NOMO-1 (cell line): Measurements from ENCODE around the gene RHEB.

ENCODE experiments used
- DNase-seq, 2 experiments: peaks; one replicate each; lab custom pipeline; 2025; ENCODE audit not compliant: unreplicated experiment in 2 of 2; lab: John Stamatoyannopoulos, UW

The RHEB gene

DNA sequence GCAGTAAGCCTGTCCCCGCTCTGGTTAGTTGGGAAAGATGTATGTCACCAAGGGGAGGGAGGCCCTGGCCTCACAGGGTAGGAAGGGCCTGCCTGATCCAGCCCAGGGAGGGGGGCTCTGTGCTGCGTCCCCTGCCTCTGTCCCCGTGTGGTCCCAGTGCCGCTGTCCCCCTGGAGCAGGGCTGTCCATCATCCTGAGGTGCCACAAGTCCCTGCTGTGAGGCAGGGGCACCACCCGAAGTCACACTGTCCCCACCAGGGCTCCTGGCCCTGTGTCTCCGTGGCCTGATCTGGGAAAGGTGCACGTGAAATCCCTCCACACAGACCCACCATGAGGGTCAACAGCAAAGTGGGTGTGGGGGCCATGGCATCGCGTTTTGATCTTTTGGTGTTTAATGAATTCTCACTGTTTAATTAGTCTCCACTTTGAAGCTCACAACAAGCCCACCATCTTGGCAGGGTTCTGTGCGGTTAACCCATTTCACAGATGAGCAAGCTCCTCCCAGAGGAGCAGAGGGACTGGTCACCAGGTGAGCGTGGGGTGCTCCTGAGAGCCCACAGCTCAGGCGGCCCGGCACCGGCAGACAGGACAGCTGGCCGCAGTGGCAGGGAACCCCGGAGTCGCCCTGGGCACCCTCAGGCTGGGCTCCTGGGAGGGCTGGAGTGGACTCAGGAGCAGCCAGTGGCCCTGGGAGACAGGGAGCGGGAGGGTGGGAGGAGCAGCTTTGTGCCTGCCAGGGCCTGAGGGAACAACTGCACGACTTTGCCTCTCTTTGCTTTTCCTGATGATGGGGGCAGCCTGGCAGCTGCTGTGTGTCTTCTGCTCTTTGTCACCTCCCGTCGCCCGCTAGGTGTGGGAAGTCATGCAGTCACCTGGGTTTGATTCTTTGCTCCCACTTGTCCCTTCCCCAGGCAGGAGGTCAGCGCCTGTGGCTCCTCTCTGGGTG lies 67.8 kb downstream of the RHEB start:
- DNase-seq = no peak

DNA sequence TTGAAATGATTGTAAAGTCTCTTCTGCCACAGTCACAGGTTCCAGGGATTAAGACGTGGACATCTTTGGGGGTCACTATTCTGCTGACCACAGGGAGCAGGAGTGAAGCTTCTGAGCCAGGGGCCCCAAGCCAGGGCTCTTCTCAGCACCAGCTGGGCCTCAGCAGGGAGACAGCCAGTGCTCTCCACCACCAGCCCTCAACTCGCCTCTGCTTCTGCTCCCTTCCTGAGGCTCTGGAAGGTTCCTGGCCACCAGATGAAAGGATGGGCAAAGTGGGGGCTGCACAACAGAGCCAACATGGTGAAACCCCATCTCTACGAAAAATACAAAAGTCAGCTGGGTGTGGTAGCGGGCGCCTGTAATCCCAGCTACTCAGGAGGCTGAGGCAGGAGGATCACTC lies 68.5 kb downstream of the RHEB start:
- no peak for DNase-seq

- DNase-seq = no peak
Observed at GRCh38 chr7:151449990-151450389, 69.7 kb downstream of the RHEB start.

DNA sequence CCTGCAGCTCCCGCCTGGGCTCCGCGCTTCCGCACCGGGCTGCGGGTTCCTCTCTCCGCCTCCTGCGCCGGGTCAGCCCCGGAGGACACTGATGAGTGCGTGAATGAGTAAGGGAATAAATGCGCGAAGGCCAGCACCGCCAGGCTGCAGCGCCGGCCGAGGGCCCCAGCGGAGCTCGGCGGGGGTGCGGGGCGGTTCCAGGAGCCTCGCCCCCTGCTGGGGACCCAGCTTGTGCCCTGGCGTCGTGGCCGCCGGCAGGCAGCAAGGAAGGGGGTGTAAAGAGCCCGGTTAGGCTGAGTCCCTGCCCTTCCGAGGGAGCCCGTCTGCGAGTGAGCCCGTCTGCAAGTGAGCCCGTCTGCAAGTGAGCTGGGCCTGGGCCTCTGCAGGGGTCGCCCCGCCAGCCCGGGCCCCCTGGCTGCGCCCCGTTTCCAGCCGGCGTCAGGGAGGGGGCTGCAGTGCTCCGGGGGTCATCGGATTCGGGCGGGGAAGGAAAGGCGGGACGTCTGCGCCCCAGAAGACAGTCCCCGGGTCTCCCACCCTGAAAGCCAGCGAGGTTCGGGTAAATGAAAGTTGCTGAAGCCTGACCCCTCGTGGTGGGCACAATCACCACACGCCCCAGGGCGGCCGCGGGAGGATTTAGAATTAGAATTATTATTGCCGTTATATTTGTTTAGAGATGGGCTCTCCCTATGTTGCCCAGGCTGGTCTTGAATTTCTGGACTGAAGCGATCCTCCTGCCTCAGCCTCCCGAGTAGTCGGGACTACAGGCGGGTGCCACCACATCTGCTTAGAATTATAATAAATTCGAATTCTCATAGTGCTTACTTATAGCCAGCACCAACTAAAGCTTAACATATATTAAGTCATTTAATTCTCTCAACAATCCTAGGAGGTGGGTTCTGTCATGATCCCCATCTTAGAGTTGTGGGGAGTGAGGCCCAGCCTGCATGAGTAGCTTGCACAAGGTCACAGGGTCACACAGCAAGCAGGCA lies 71.1 kb downstream of the RHEB start:
- peak; percentile 14 to 32 for DNase-seq

DNA sequence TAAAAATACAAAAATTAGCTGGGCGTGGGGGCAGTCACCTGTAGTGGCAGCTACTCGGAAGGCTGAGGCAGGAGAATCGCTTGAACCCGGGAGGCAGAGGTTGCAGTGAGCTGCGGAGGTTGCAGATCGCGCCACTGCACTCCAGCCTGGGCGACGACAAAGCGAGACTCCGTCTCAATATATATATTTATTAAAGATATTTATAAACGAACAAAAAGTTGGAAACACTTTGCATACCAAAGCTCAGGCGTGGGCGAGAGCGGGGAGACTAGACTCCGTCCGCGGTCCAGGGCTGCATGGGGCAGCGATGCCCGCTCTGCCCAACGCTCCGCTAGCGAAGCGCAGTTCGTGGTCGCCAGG lies 71.8 kb downstream of the RHEB start:
- no peak for DNase-seq

GRCh38 chr7:151447312-151447711 lies 72.4 kb downstream of the RHEB start:
- DNase-seq = no peak

GRCh38 chr7:151446412-151446811 lies 73.3 kb downstream of the RHEB start:
- DNase-seq = no peak

DNA sequence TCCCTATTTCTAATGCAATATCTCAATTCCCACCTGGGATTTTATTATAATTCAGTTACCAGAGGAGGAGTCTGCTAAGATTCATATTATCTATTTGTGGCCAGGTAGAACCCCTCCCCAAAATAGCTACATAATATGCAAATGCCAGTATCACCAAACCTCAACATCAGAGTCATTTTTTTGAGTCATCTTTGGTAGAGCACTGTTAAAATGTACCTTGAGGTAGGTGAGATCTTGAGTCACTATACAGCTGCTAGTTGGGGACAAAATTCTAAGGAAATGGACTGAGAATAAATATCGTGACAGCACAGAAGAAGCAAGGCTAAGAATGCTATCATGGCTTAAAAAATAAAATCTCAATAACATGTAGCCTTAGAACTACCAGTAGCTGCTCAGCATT lies 75.1 kb downstream of the RHEB start:
- no peak for DNase-seq

GRCh38 chr7:151442776-151443496 lies 76.8 kb downstream of the RHEB start:
- DNase-seq = no peak

GRCh38 chr7:151440799-151441445 lies 78.8 kb downstream of the RHEB start:
- DNase-seq = no peak

DNA sequence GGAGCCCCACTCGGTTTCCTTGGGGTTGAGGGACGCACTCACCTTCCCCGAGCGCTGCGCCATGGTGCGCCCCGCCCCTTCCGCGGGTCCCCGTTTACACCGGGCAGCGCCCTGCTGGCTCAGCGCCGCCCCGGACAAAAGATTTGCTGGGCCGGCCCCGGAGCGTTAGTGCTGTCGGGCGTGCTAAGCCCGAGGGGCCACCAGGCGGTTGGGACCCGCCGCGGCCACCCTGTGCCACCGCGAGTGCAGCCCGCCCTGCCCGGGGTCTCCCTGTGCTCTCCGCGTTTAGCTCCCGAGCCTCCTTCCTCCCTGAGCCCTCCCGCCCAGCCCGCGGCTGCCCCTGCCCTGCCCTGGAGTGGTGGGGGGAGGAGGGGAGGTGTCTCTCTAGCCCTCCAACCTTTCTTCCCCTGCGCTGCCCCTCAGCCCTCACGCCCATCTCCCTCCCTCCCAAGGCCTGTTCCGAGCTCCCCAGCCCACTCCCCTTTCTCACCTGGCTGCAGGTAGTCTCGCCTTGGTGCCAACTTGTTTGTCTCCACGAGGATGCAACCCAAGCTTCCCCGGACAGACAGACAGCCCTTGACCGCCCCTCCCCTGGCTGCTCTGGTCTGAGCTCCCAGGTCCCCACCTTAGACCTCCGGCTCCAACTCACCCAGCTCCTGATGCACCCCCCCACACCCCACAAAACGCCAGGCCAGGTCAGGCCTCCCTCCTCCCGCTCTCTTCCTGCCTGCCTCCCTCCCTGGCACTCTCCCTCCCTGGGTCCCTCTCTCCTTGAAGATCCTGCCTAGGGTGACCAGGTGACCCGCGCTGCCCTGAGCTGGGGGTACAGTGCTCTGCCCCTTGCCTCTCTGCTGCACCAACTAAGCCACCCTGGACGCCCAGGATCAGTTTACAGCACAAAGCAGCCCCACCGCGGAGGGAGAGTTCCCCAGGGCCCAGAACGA lies 79.6 kb downstream of the RHEB start, which contains the start of gene CRYGN:
Gene CRYGN (minus strand): TSS at position 287 of the 944 bp plus-strand sequence. CDS start 224 bp downstream, at position 63.
- DNase-seq = no peak

GRCh38 chr7:151438864-151439601 lies 80.7 kb downstream of the RHEB start:
- no peak for DNase-seq

DNA sequence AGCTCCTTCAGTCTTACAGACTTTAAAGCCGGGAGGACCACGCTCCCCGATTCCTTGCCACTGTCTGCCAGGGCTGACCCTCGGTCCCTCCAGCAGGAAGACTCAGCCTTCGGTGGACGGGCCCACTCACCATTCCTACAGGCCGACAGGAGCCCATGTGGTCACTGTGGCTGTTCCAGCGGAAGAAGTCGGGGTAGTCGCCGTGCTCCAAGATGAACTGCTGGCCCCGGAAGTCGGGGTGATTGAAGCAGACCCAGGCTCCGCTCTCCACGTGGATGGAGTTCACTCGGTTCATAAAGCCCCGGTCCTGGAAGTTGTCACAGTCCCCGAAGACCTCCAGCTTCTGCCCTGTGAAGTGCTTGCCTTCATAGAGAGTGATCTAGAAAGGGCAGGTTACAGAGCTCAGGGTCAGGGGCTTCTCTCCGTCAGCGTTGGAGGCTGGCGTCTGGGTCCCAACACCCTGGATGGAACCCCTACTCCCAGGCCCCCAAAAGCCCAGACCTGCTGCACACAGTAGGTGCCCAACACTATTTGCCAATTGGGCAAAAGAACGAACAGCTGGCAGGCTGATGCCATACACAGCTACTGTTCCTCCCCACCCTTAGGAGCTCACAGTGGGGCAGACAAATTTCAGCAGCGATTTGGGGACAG lies 81.7 kb downstream of the RHEB start:
- no peak for DNase-seq

GRCh38 chr7:151437159-151437553 lies 82.5 kb downstream of the RHEB start:
- DNase-seq = no peak

GRCh38 chr7:151436446-151437158 lies 83.1 kb downstream of the RHEB start:
- no peak for DNase-seq

- no peak for DNase-seq
Observed at GRCh38 chr7:151435971-151436370, 83.7 kb downstream of the RHEB start.
